HG02798 (cell line): ENCODE measurements around the gene ATP5IF1.

Source experiments
- ATAC-seq: cut with Tn5 transposase; IDR thresholded peaks from one replicate; pipeline ENCODE4 v1.9.1; 2021; ENCODE audit warnings: mild to moderate bottlenecking; ENCODE audit not compliant: unreplicated experiment, poor library complexity

The ATP5IF1 gene

GRCh38 chr1:28235755-28236655 lies at the start of gene ATP5IF1:
ATP5IF1 (plus strand) TSS chr1:28236124; CDS start chr1:28236184, 60 bp downstream.
- ATAC-seq: peak; percentile 92

- ATAC-seq: no peak
Measured at GRCh38 chr1:28190337-28190979, 45.5 kb upstream of the ATP5IF1 start.

GRCh38 chr1:28190996-28191645 lies 44.8 kb upstream of the ATP5IF1 start:
- no peak for ATAC-seq

GRCh38 chr1:28193701-28194161 lies 42.2 kb upstream of the ATP5IF1 start:
- no peak for ATAC-seq

GRCh38 chr1:28194326-28195035 lies 41.4 kb upstream of the ATP5IF1 start:
- ATAC-seq: no peak

GRCh38 chr1:28195780-28196179 lies 40.1 kb upstream of the ATP5IF1 start:
- no peak for ATAC-seq

- no peak for ATAC-seq
Measured at GRCh38 chr1:28196330-28196729, 39.6 kb upstream of the ATP5IF1 start.

GRCh38 chr1:28197682-28198415 lies 38.1 kb upstream of the ATP5IF1 start:
- no peak for ATAC-seq

- ATAC-seq: peak; percentile 87
Measured at GRCh38 chr1:28199328-28200233, 36.3 kb upstream of the ATP5IF1 start.

GRCh38 chr1:28200234-28200873 lies 35.6 kb upstream of the ATP5IF1 start:
- no peak for ATAC-seq

- ATAC-seq: no peak
Measured at GRCh38 chr1:28205243-28205642, 30.7 kb upstream of the ATP5IF1 start.

GRCh38 chr1:28208818-28209441 lies 27.0 kb upstream of the ATP5IF1 start:
- no peak for ATAC-seq

- ATAC-seq: no peak
Measured at GRCh38 chr1:28209700-28210099, 26.2 kb upstream of the ATP5IF1 start.

GRCh38 chr1:28213315-28213714 lies 22.6 kb upstream of the ATP5IF1 start:
- ATAC-seq: no peak

GRCh38 chr1:28229089-28229488 lies 6.8 kb upstream of the ATP5IF1 start:
- ATAC-seq: no peak

- no peak for ATAC-seq
Measured at GRCh38 chr1:28229996-28230395, 5.9 kb upstream of the ATP5IF1 start.

GRCh38 chr1:28232558-28233263 lies 3.2 kb upstream of the ATP5IF1 start, which contains the start of gene DNAJC8:
DNAJC8 (minus strand) TSS chr1:28233029; CDS start chr1:28232998, 31 bp downstream.
- peak; percentile 68 for ATAC-seq
